HG03442 (cell line): Measurements from ENCODE around the gene DSTYK.
"Not testable (repeated sequence)": the region's sequence is repeated elsewhere in the genome, so short reads cannot be mapped to it uniquely, and the experiment has no call there.

ENCODE experiments used
- ATAC-seq: cut with Tn5 transposase; IDR thresholded peaks from one replicate; pipeline ENCODE4 v1.9.1; 2021; ENCODE audit warnings: mild to moderate bottlenecking, moderate library complexity; ENCODE audit not compliant: unreplicated experiment

Gene DSTYK

DNA sequence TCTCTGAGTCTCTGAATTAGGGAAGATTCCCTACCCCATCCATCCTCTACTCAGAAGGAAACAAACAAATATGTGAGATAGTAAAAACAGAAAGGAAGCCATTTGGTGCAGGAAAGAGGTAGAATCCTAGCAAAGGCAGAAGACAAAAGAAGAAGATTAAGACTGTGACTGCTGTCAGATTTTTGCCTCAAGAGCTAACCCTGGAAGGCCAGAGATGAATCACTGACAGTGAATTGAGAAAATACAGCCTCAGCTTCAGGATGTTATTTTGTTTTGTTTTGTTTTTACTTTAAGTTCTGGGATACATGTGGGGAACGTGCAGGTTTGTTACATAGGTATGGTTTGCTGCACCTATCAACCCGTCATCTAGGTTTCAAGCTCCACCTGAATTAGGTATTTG lies 31.7 kb downstream of the DSTYK start:
- no peak for ATAC-seq

DNA sequence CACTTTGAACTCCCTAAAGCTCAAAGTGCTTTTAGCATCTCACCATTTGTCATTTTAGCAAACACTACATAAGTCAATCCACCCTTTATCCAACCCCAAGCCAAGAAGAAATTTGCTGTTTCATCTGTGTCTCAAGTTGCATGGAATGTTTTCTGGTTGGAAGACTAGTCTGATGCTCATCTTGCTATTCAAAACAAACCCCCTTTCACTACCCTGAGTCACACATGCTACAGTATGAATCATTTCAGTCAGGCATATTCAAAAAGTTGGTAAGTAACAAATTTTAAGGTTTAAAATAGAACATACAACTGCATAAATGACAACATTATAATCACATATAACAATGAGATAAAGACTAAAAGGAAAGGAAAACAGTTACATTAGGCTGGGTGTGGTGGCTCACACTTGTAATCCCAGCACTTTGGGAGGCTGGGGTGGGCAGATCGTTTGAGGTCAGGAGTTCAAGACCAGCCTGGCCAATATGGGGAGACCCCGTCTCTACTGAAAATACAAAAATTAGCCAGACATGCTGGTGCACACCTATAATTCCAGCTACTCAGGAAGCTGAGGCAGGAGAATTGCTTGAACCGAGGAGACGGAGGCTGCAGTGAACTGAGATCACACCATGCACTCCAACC lies 38.7 kb downstream of the DSTYK start:
- ATAC-seq, result no peak

DNA sequence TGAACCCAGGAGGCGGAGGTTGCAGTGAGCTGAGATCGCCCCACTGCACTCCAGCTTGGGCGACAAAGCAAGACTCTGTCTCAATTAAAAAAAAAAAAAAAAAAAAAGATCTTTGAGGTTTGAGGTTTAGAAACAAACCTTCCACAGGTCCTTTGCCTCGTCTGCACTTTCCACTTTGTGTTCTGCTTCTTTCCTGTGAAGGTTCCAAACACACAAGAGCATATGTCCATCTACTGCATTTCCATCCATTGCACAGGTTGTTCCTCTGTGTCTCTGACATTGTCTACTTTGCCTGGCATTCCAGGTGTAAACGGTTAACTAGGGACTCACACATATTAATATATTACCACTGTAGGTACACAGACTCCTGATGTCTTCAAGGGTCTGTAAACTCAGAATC lies 40.1 kb downstream of the DSTYK start:
- no peak for ATAC-seq

DNA sequence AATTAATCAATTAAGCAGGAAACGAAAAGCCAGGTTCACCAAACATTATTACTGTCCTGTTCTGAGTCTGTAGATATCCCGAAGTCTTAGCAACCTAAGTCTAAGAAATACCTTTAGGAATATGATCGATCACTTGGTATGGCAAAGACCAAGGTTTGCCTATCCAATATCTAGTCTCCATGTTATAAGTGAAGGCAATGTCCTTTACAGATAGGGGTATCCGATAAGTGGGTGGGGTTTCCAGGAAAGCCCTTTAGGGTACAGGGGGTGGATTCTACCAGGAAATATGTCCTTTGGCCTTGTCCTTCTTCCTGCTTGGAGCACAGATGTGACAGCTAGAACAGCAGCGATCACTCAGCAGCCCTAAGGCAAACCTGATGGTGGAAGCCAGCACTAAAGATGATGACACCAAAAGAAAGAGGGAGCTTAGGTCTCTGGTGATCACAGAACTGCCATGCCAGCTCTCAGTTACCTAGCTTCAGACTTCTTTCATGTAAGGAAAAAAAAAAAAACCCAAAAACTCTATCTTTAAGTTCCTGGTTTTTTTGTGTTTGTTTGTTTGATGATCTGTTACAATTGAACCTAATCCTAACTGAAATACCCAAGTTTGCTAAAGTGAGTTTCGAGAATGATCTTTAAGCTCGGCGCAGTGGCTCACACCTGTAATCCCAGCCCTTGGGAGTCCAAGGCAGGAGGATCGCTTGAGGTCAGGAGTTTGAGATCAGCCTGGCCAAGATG lies 40.8 kb downstream of the DSTYK start:
- ATAC-seq, result no peak

DNA sequence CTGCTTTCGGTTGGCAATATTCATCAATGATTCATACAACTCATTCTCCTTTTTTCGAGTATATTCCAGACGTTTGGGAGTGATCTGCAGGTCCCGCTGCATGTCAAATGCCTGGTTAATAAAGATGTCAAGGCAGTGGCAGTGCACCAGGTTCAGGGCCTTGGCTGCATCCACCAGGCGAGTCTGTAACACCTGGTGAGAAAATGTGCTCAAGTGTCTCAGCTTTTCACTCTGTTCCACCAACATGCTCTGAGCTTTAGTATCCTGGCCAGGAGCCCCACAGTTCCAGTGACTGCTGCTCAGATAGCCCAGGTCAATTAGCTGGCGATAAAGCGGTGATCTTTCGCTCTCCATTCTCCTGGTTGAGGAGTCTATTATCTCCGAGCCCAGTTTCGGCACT lies 42.3 kb downstream of the DSTYK start:
- no peak for ATAC-seq

DNA sequence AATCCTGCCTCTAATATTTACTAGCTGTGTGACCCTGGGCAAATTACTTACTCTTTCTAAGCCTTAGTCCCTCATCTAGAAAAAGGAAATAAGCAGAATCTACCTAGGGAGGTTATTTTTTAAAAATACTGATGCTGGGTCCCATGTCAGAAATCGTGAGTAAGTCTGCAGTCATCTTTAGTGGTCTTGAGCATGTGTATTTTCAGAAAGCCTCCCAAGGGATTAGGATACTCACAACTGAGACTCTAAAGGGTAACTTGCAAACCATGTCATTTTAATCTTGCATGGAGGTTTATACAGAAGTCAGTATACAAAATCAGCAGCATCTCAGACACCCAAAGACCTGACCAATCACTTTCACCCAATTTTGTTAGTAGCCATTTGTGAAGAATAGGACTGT lies 43.2 kb downstream of the DSTYK start:
- ATAC-seq, result no peak

DNA sequence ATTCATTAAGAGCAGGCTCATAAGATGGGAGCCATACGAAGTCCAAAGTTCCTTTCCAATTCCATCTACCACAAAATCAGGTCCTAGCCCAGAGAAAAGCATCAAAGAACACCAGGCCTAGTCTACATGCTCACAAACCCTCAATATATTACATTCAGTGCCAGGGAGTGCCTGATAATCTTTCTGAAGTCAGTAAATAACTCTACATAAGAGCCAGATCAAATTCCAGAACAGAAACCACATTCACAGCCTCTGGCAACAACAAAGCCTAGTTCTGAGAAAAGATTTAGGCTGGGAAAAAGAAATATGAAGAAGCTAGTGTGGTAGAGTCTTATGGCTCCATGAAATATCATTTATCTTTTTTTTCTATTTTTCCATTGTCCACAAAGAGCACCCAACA lies 49.2 kb downstream of the DSTYK start:
- no peak for ATAC-seq

DNA sequence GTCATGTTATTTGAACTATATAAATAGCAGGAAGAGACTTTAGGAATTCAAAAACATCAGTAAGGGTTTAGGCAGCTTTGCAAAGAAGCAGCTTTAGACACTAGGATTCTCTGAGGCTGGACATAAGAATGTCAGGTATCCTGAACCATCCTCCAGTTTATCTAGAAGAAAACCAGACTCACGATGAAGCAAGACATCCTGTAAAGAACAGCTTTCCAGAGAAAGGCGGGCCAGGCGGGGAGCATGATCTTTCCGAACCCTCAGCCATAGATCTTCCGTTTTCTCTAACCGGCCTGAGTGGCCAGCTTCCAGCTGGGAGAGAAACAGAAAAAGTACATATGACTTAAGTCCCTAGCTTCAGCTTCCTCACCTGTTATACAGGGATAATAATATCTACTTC lies 50.4 kb downstream of the DSTYK start:
- no peak for ATAC-seq

DNA sequence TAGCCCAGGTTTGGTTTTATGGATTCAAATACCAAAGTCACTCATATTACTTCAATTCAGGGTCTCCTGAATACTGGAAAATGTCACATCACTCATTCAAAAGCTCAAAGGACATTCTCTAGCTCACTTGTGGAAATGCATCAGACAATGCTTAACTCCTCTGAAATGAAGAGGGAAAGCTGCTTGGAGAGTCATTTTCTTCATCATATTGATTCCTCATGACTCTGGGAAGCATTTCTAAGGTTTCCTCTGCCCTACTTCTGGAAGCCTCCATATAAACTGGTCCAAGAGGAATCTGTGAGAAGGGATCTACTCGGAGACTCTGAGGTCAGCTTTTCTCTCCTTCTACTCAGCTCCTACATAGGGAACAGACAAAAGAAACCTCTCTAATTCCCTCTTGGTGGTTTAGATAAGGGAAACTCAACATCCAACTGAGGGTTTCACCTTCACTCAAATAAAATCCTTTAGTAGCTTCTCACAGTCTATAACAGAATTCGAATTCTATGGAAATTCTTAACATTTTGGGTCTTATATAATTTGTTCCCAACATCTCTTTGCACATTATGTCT lies 53.4 kb downstream of the DSTYK start:
- no peak for ATAC-seq

DNA sequence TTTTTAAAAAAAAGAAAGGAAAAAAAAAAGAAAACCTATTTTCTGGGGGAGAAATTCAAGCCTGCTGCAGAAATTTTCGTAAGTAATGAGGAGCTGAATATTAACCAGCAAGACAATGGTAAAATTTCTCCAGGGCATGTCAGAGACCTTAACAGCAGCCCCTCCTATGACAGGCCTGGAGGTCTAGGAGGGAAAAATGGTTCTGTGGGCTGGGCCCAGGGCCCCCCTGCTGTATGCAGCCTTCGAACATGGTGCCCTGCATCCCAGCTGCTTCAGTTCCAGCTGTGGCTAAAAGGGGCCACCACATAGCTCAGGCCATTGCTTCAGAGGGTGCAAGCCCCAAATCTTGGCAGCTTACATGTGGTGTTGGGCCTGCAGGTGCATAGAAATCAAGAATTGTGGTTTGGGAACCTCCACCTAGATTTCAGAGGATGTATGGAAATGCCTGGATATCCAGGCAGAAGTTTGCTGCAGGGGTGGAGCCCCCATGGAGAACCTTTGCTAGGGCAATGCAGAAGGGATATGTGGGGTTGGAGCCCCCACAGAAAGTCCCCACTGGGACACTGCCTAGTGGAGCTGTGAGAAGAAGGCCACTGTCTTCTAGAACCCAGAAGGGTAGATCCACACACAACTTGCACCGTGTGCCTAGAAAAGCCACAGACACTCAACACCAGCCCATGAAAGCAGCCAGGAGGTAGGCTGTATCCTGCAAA lies 55.7 kb downstream of the DSTYK start:
- not testable (repeated sequence) for ATAC-seq

DNA sequence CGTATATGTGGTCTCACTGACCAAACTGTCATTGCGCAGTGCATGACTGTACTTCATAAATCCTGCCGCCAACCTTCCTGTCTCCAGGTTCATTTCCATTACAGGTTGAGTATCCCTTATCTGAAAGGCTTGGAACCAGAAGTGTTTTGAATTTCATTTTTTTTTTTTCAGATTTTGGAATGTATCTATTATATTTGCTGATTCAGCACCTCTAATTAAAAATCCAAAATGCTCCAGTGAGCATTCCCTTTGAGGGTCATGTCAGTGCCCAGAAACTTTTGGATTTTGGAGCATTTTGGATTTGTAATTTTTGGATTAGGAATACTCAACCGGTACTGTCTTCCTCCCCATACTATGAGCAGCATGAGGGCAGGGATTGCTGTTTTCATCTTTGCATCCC lies 59.0 kb downstream of the DSTYK start:
- no peak for ATAC-seq

DNA sequence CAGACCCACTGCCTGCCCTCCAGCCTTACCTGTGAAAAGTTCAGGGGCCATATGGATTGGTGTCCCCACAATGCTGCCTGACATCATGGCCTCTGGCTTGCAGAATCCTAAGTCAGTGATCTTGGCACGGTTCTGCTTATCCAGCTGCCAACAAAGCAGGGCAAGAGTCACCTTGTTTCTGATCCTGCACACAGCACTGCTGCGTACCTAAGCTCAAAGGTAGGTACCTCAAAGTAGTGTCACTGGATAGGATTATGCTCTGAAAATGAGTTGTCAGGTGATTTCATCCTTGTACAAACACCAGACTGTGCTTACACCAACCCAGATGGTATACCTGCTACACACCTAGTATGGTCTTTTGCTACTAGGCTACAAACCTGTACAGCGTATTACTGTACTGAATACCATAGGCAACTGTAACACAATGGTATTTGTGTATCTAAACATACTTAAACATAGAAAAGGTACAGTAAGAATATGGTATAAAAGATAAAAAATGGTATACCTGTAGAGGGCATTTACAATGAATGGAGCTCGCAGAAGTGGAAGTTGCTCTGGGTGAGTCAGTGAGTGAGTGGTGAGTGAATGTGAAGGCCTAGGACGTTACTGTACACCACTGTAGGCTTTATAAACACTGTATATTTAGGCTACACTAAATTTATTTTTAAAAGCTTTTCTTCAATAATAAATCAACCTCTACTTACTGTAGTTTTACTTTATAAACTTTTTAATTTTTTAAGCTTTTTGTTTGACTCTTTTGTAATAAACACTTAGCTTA lies 60.7 kb downstream of the DSTYK start:
- no peak for ATAC-seq

DNA sequence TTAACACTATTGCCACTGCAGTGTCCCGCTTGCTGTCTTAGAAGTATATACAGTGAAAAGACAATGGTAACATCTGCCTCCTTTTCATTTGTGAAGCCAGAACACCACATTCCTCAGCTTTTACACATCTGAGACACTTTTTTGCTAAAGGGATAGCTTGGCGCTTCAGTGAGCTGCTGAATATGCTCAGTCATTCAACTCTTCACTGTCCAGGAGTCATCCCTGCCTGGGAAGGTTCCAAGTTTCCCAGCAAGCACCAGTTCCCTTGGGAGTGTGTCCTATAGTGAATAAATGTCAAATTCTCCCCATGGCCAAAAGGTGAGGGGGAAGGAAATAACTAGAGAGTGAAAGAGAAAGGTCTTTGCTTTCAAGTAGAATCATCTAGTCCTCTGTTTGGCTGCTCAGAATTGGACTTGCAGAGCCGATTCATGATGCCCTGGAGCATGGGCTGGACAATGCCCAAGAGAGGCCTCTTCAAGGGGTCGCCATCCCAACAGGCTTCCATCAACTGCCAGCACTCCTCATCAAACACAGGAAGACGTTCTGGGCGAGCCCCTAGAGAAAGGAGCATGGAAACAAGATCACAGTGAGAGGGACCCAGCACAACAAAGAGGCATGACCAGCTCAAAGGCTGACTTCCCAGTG lies 64.2 kb downstream of the DSTYK start:
- ATAC-seq, result no peak

DNA sequence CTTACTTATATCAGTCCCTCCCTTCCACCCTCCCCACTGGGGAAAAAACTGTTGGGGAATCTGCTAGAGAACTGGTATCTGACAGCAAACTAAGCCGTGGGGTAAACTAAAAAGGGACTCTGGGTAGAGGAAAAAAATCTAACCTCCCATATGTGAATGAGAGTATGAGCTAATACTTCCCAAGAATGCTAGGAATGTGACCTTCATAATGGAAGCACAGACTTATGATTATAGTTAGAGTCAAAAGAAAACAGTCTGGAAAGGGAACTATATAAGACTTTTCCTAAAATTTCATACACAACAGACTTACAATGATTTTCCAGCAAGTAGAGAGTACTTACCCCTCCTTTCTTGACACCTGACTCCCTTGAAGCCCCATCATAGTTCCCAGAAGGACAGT lies 66.8 kb downstream of the DSTYK start:
- ATAC-seq, result no peak

DNA sequence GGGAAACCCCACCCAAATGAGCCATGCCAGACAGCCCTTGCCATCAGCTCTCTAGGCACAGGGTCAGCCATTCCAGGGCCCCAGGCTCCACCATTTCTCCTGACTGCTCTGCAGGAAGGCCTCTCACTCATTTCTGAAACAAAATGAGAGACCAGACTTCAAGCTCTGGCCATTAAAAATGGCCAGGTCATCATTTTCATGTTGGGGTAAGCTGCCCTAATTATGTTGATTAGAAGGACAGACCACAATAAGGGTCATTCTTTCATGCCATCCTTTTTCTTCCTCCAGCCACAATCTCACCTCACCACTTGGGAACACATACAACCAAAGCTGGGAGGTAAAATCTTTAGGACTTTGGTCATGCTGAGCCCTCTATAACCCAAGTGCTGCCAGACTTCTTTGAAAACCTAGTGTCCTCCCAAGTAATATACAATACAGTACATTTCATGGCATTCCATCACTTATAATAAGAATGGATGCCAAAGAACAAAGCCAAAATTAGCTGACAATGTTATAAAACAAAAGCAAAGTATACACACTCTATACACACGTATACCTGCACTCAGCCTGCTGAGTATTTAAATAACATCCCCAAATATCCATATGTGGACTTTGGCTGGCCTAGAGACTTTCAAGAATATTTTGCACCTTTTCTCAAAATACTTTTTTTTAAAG lies 67.3 kb downstream of the DSTYK start:
- ATAC-seq, result no peak

DNA sequence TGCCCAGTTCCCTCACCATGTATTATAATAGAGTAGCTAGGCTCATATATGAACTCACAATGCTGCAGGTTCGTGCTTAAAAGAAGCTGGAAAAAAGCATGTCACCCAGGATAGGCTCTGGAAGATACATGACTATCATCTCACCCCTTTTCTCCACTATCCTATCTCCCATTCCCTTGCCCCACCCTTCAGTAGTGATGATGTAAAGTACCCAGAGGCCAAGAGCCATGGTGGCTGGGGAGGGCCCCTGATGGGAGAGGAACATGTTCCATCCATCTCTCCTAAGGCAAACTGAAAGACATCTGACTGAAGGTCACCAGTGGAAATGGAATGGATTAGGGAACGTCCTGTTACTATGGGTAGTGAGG lies 69.4 kb downstream of the DSTYK start:
- no peak for ATAC-seq

DNA sequence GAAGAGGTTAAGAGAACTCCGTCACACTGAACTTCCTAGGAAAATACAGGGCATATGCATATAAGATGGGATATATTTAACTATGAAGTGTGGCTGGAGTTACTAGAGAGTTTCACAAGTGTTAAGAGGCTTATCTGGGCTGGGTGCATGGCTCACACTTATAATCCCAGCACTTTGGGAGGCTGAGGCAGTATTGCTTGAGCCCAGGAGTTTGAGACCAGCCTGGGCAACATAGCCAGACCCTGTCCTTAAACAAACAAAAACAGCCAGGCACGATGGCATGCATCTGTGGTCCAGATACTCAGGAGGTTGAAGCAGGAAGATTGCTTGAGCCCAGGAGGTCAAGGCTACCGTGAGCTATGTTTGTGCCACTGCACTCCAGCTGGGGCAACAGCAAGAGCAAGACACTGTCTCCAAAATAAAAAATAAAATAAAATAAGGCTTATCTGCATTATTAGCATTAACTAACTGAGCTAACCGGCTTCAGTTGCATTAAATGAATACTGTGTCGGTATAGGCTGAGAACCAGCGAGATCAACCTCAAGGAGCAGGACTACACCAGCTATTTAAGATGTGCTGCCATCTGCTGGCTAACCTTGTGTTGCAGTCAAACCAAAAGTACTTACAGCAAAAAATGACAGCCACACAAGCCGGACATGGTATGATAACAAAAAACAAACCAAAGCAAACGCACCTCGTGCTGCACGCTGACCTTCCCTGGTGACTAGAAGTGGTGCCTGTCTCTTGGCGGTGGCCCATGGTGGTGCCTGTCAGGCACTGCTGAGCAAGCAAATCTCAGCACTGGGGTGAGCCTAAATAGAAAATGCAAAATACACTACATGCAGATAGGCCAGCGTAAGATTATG lies 70.0 kb downstream of the DSTYK start:
- ATAC-seq, result no peak

DNA sequence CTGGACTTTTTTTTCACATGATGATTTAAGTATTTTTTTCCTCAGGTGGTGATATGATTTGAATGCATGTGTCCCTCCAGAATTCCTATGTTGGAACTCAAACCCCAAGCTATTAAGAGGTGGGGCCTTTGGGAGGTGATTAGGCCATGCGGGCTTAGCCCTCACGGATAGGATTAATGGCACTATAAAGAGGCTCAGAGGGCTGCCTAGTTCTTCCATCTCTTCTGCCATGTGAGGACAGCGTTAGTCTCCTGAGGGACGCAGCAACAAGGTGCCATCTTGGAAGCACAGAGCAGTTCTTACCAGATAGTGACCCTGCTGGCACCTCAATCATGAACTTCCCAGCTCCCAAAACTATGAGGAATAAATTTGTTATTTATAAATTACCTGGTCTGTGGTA lies 71.4 kb downstream of the DSTYK start:
- no peak for ATAC-seq

DNA sequence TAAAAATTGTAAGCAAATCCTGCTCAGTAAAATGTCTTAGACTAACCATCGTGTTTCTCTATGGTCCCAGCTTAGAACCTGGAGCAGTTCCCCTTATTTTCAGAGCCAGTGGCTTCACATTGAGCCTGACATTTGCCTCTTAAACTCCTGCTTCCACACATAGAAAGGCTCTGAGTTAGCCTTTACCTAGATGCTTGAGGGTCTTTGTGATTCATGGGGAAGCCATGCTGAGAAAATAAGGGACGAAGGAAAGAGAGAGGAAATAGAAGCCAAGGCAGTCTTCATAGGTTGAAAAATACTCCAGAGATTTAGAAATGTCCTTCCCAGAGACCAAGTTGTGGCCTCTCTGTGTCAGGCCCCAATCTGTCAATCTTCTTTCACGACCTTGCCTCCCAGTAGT lies 73.6 kb downstream of the DSTYK start:
- ATAC-seq, result no peak
